ENCODE measurements around the gene C6.
"Not testable (repeated sequence)": the region's sequence is repeated elsewhere in the genome, so short reads cannot be mapped to it uniquely, and the experiment has no call there.

The C6 gene

GRCh38 chr5:41213340-41213739 is at the start of gene C6:
Gene C6, minus strand, starts transcription at chr5:41213532. Its CDS starts 10,302 bp downstream, at chr5:41203230.
- DNase-seq (ENCODE audit: low read depth), result no peak

- no peak for DNase-seq (ENCODE audit: low read depth)
Observed at GRCh38 chr5:41256400-41256799, 43.1 kb upstream of the C6 start.

GRCh38 chr5:41253109-41253508 is 39.8 kb upstream of the C6 start:
- no peak for DNase-seq (ENCODE audit: low read depth)

GRCh38 chr5:41252036-41252435 is 38.7 kb upstream of the C6 start:
- no peak for DNase-seq (ENCODE audit: low read depth)

- DNase-seq (ENCODE audit: low read depth), result no peak
Observed at GRCh38 chr5:41250351-41250987, 37.1 kb upstream of the C6 start.

- no peak for DNase-seq (ENCODE audit: low read depth)
Observed at GRCh38 chr5:41247135-41247534, 33.8 kb upstream of the C6 start.

- no peak for DNase-seq (ENCODE audit: low read depth)
Observed at GRCh38 chr5:41246376-41246775, 33.0 kb upstream of the C6 start.

GRCh38 chr5:41243558-41243957 is 30.2 kb upstream of the C6 start:
- DNase-seq (ENCODE audit: low read depth), result no peak

GRCh38 chr5:41240985-41241384 is 27.7 kb upstream of the C6 start:
- no peak for DNase-seq (ENCODE audit: low read depth)

GRCh38 chr5:41240390-41240789 is 27.1 kb upstream of the C6 start:
- DNase-seq (ENCODE audit: low read depth), result no peak

GRCh38 chr5:41234475-41234874 is 21.1 kb upstream of the C6 start:
- no peak for DNase-seq (ENCODE audit: low read depth)

- DNase-seq (ENCODE audit: low read depth), result no peak
Observed at GRCh38 chr5:41232797-41233196, 19.5 kb upstream of the C6 start.

- not testable (repeated sequence) for DNase-seq (ENCODE audit: low read depth)
Observed at GRCh38 chr5:41230276-41230675, 16.9 kb upstream of the C6 start.

- DNase-seq (ENCODE audit: low read depth), result no peak
Observed at GRCh38 chr5:41223962-41224361, 10.6 kb upstream of the C6 start.

- DNase-seq (ENCODE audit: low read depth), result no peak
Observed at GRCh38 chr5:41219658-41220269, 6.4 kb upstream of the C6 start.

- DNase-seq (ENCODE audit: low read depth), result no peak
Observed at GRCh38 chr5:41218929-41219657, 5.8 kb upstream of the C6 start.

GRCh38 chr5:41214182-41214581 is 850 bp upstream of the C6 start:
- no peak for DNase-seq (ENCODE audit: low read depth)

GRCh38 chr5:41212935-41213334 is 397 bp downstream of the C6 start:
- no peak for DNase-seq (ENCODE audit: low read depth)

GRCh38 chr5:41211417-41211816 is 1.9 kb downstream of the C6 start:
- DNase-seq (ENCODE audit: low read depth), result no peak

- not testable (repeated sequence) for DNase-seq (ENCODE audit: low read depth)
Observed at GRCh38 chr5:41205475-41205874, 7.9 kb downstream of the C6 start.

- no peak for DNase-seq (ENCODE audit: low read depth)
Observed at GRCh38 chr5:41203033-41203432, 10.3 kb downstream of the C6 start.

- DNase-seq (ENCODE audit: low read depth), result no peak
Observed at GRCh38 chr5:41201082-41201772, 12.1 kb downstream of the C6 start.

- DNase-seq (ENCODE audit: low read depth), result no peak
Observed at GRCh38 chr5:41200506-41200905, 12.8 kb downstream of the C6 start.

All from activated T-cell treated with anti-CD3 and anti-CD28 coated beads for 48 hours (primary cell).